ENCODE measurements around the gene TOB2.

Gene TOB2

GRCh38 chr22:41394012-41394356 lies 52.6 kb downstream of the TOB2 start:
- DNase-seq (ENCODE audit: low read depth in 1 of 2, low spot score in 1 of 2) = no peak
- Histone ChIP-seq H3K27me3 (ENCODE audit: insufficient read depth, poor library complexity, severe bottlenecking) (no peaks in the 10 kb centered on the region), H3K4me3 (replicated peaks; ENCODE audit: insufficient read depth, low read length) (no peak overlapping the region), H3K27ac (replicated peaks) (no peak overlapping the region)
- TF ChIP-seq REST (IDR thresholded peaks at IDR 0.05; ENCODE audit: insufficient replicate concordance, low read depth) = no peak
- TF ChIP-seq GABPA (IDR thresholded peaks at IDR 0.05; ENCODE audit: low read depth) = no peak
- TF ChIP-seq SPI1 (IDR thresholded peaks at IDR 0.05; ENCODE audit: borderline replicate concordance, low read depth) = no peak

GRCh38 chr22:41387341-41387740 lies 59.3 kb downstream of the TOB2 start:
- TF ChIP-seq CTCF (IDR thresholded peaks at IDR 0.05; ENCODE audit: insufficient read depth, low read length) = no peak
- no peak for TF ChIP-seq POLR2AphosphoS5 (IDR thresholded peaks at IDR 0.05; ENCODE audit: low read depth)
- TF ChIP-seq REST (IDR thresholded peaks at IDR 0.05; ENCODE audit: insufficient replicate concordance, low read depth) = no peak
- Histone ChIP-seq H3K27ac (replicated peaks) (no peak overlapping the region), H3K27me3 (ENCODE audit: insufficient read depth, poor library complexity, severe bottlenecking) (no peaks in the 10 kb centered on the region), H3K4me3 (replicated peaks; ENCODE audit: insufficient read depth, low read length) (no peak overlapping the region)
- DNase-seq (ENCODE audit: low read depth in 1 of 2, low spot score in 1 of 2) = no peak

- H3K4me3 ChIP-seq (replicated peaks; ENCODE audit: insufficient read depth, low read length) = no peak overlapping the region
- H3K27ac ChIP-seq (replicated peaks) = no peak overlapping the region
- H3K27me3 ChIP-seq (ENCODE audit: insufficient read depth, poor library complexity, severe bottlenecking) = no peaks in the 10 kb centered on the region
- no peak for DNase-seq (ENCODE audit: low read depth in 1 of 2, low spot score in 1 of 2)
- TF ChIP-seq GABPA (IDR thresholded peaks at IDR 0.05; ENCODE audit: low read depth) = no peak
- TF ChIP-seq CTCF (IDR thresholded peaks at IDR 0.05; ENCODE audit: insufficient read depth, low read length) = no peak
- no peak for TF ChIP-seq POLR2AphosphoS5 (IDR thresholded peaks at IDR 0.05; ENCODE audit: low read depth)
- TF ChIP-seq SPI1 (IDR thresholded peaks at IDR 0.05; ENCODE audit: borderline replicate concordance, low read depth) = no peak
- TF ChIP-seq REST (IDR thresholded peaks at IDR 0.05; ENCODE audit: insufficient replicate concordance, low read depth) = no peak
These were observed 62.5 kb downstream of the TOB2 start for GRCh38 chr22:41384128-41384527.
